GM12878 (cell line): Measurements from ENCODE around the gene KIAA1671. TPM values are rescaled to one million over a fixed set of nuclear protein-coding genes. Genes with fewer than 3 reads are reported as not detected.

Source experiments
- ATAC-seq: fragments of 200-7000 bp; cut with Tn5 transposase; 3 replicates; pipeline ENCODE4 v1.9.1; 2020; ENCODE audit warnings: mild to moderate bottlenecking, moderate library complexity
- BruUV-seq: library from RNA; stranded (reverse); fragments of 400-500 nt; replicated peaks from 2 replicates; lab custom pipeline; 2021; lab: Mats Ljungman, UMichigan
- CTCF ChIA-PET: fragments of 300-600 bp; sonication (Branson Sonifier 250); formaldehyde crosslinking; extraction: SDS; loops from one replicate; lab custom pipeline; 2021; ENCODE audit warnings: inconsistent platforms; lab: Yijun Ruan, JAX
- POLR2A ChIA-PET: fragments of 350-600 bp; formaldehyde crosslinking; extraction: SDS; loops from one replicate; lab custom pipeline; 2021; ENCODE audit warnings: inconsistent platforms; lab: Charles Lee
- RAD21 ChIA-PET: fragments of 300-600 bp; sonication (Branson Sonifier 250); formaldehyde crosslinking; loops from one replicate; lab custom pipeline; 2023; ENCODE audit warnings: antibody characterized with exemption; ENCODE audit not compliant: unreplicated experiment; lab: Charles Lee
- SMC1A ChIA-PET: fragments of 300-600 bp; sonication (Branson Sonifier 250); formaldehyde crosslinking; loops from one replicate; lab custom pipeline; 2023; ENCODE audit not compliant: unreplicated experiment, uncharacterized antibody; lab: Charles Lee
- DNase-seq: peaks from one replicate; pipeline ENCODE4 v3.0.0-alpha.2; 2011; ENCODE audit warnings: low read depth, low spot score
- FAIRE-seq: peaks from 3 replicates; lab custom pipeline; 2011; peaks lifted over from hg19 to GRCh38; lab: Jason Lieb, UNC
- H2AFZ ChIP-seq: 2 replicates; pipeline ENCODE4 v1.6.0; 2011; ENCODE audit warnings: low read depth, low read length, control low read depth; ENCODE audit not compliant: control insufficient read depth
- H3K27ac ChIP-seq: 2 replicates; pipeline ENCODE4 v1.5.1; 2011; ENCODE audit warnings: control low read depth; ENCODE audit not compliant: control insufficient read depth, insufficient read depth
- H3K27me3 ChIP-seq, 2 experiments: replicated peaks in 1 of 2; 2 replicates each; pipeline versions ENCODE4 v1.6.0 to v1.6.1; 2011; ENCODE audit warnings: low read length in 1 of 2; ENCODE audit not compliant: control insufficient read depth in 2 of 2, insufficient read depth in 2 of 2
- H3K36me3 ChIP-seq, 2 experiments: 2 replicates each; pipeline ENCODE4 v1.5.1; 2011; ENCODE audit warnings: low read length in 1 of 2; ENCODE audit not compliant: control insufficient read depth in 2 of 2, insufficient read depth in 2 of 2
- H3K4me1 ChIP-seq: 2 replicates; pipeline ENCODE4 v1.6.1; 2011; ENCODE audit warnings: mild to moderate bottlenecking, low read length, moderate library complexity, mixed read lengths; ENCODE audit not compliant: control insufficient read depth, insufficient read depth
- H3K4me2 ChIP-seq: 2 replicates; pipeline ENCODE4 v1.6.0; 2011; ENCODE audit warnings: control low read depth; ENCODE audit not compliant: control insufficient read depth, insufficient read depth
- H3K4me3 ChIP-seq: fragments of 200-600 bp; sonication (generic); 2 replicates; pipeline ENCODE4 v1.5.1; 2016
- H3K79me2 ChIP-seq: 2 replicates; pipeline ENCODE4 v1.6.0; 2011; ENCODE audit warnings: low read length; ENCODE audit not compliant: control insufficient read depth, insufficient read depth
- H3K9ac ChIP-seq: 2 replicates; pipeline ENCODE4 v1.8.0; 2011; ENCODE audit warnings: low read length, control low read depth, mixed read lengths; ENCODE audit not compliant: control insufficient read depth, insufficient read depth
- H3K9me3 ChIP-seq: replicated peaks from 3 replicates; pipeline ENCODE4 v1.5.1; 2011; ENCODE audit warnings: mild to moderate bottlenecking, low read length; ENCODE audit not compliant: control insufficient read depth, insufficient read depth
- H4K20me1 ChIP-seq: 2 replicates; pipeline ENCODE4 v1.6.0; 2011; ENCODE audit not compliant: control insufficient read depth, insufficient read depth
- CBX3 ChIP-seq: fragments of 200-600 bp; sonication (generic); IDR thresholded peaks from 2 replicates; pipeline ENCODE4 v1.6.1; 2016; ENCODE audit warnings: low read depth, borderline replicate concordance
- EZH2 ChIP-seq: IDR thresholded peaks from 2 replicates; pipeline ENCODE4 v1.6.1; 2012; ENCODE audit warnings: low read depth, mild to moderate bottlenecking, control low read depth, inconsistent platforms, low read length, borderline replicate concordance; ENCODE audit not compliant: control insufficient read depth
- KLF5 ChIP-seq: fragments of 450-650 bp; IDR thresholded peaks from 2 replicates; pipeline ENCODE4 v1.6.1; 2014; ENCODE audit warnings: mild to moderate bottlenecking; ENCODE audit not compliant: partially characterized antibody
- SP1 ChIP-seq: IDR thresholded peaks from one replicate; pipeline ENCODE4 v1.6.1; 2011; ENCODE audit warnings: low read depth, low read length
- SUPT20H ChIP-seq: IDR thresholded peaks from 2 replicates; pipeline ENCODE4 v1.6.1; 2011; ENCODE audit warnings: low read depth, mild to moderate bottlenecking, low read length, moderate library complexity, borderline replicate concordance; ENCODE audit not compliant: control insufficient read depth
- ZNF622 ChIP-seq: fragments of 450-650 bp; IDR thresholded peaks from 2 replicates; pipeline ENCODE4 v1.6.1; 2017; ENCODE audit warnings: mild to moderate bottlenecking, inconsistent platforms
- ZZZ3 ChIP-seq: IDR thresholded peaks from 2 replicates; pipeline ENCODE4 v1.6.1; 2011; ENCODE audit warnings: low read depth; ENCODE audit not compliant: control insufficient read depth, insufficient read length
- WGBS: methylation state at CpG from one replicate; pipeline ENCODE4 v1.1.6; 2016; ENCODE audit warnings: low lambda C conversion rate; ENCODE audit not compliant: insufficient replicate concordance, insufficient coverage; ENCODE audit errors: missing lambda C conversion rate; 5-methylcytosine and 5-hydroxymethylcytosine counted together
- in situ Hi-C: fragments of 300-500 bp; cut with MboI; formaldehyde crosslinking; loops from 9 replicates; pipeline ENCODE4 v1.14.3; 2018; ENCODE audit warnings: mixed read lengths
- intact Hi-C: fragments of 100-400 bp; cut with micrococcal nuclease; formaldehyde crosslinking; loops from one replicate; pipeline ENCODE4 v1.14.2; 2022; ENCODE audit not compliant: unreplicated experiment
- polyA plus RNA-seq, 11 experiments: library from polyadenylated mRNA; depleted of rRNA in 4 of 11; unstranded in 6 of 11; stranded (reverse) in 5 of 11; fragments of >200 nt; fragmentation: Nextera tagmentation in 4 of 11; fragmentation: Illumina TruSeq in 1 of 11; extraction: Ambion mirVana in 4 of 11; extraction: Trizol in 1 of 11; gene quantifications; 1 replicate in 1 of 11; 2 replicates in 10 of 11; pipeline versions ENCODE4 v1.2.1 to v1.2.3, GENCODE V29; 2011 to 2016; ENCODE audit warnings: inconsistent platforms in 2 of 11, missing spikeins in 2 of 11, low read depth in 1 of 11
- total RNA-seq, 4 experiments: library from RNA; depleted of rRNA in 3 of 4; stranded (reverse); fragments of >200 nt in 3 of 4; fragmentation: Illumina TruSeq in 1 of 4; extraction: Trizol in 1 of 4; gene quantifications; 2 replicates each; pipeline versions ENCODE4 v1.2.1 to v1.2.3, GENCODE V29; 2013 to 2021
- TF ChIP-seq, protein P1 (sequence below): fragments of 450-650 bp; IDR thresholded peaks from 2 replicates; pipeline ENCODE4 v1.6.1; 2017; ENCODE audit warnings: borderline replicate concordance
- TF ChIP-seq, protein P2 (sequence below): IDR thresholded peaks from 2 replicates; pipeline ENCODE4 v1.6.1; 2011; ENCODE audit warnings: borderline replicate concordance, low read depth, mild to moderate bottlenecking, moderate library complexity, mixed read lengths, low read length; ENCODE audit not compliant: insufficient read depth; ENCODE audit errors: extremely low read length
- TF ChIP-seq, protein P3 (sequence below): fragments of 450-650 bp; IDR thresholded peaks from 2 replicates; pipeline ENCODE4 v1.6.1; 2016; ENCODE audit warnings: mild to moderate bottlenecking, moderate library complexity, borderline replicate concordance

Gene KIAA1671
- total and polyA plus RNA-seq, 10 of the 15 experiments (the other 5 are each of a cell fraction or from before 2014, with no cell fraction given): 0.05 to 2.7 (median 0.33) TPM

DNA sequence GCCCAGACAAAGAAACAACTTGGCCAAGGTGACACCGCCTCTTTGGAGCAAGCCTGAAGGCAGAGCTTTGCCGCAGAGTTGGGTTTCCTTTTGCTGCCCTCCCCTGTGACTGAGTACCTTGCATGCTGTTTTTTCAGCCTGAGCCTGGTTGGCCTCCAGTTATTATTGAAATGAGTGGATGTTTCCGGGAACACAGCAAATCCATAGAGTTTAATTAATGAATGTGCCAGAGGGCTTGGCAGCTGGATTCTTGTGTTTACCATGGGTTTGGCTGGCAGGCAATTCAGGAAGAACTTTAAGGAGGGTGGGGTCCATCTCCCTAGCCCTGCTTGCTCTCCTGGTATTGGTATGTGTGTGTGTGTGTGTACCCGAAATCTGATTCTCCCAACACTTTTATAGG lies 181.5 kb downstream of the KIAA1671 start:
- no TSS peak for BruUV-seq
- H3K27ac ChIP-seq: no peak overlapping the region
- POLR2A ChIA-PET: no interaction called here
- H3K79me2 ChIP-seq: no peaks in the 10 kb centered on the region
- H4K20me1 ChIP-seq: no peaks in the 10 kb centered on the region
- H3K27me3 ChIP-seq: no peaks in the 10 kb centered on the region
- SMC1A ChIA-PET: interaction anchor here (1.1 to 1.4 kb wide), 2 partner anchors 47 to 52 kb away, joined by 3 read pairs; no protein-coding TSS in a partner anchor
- H3K4me2 ChIP-seq: no peak overlapping the region
- CTCF ChIA-PET: interaction anchor here (1.0 to 8.9 kb wide), 2 partner anchors 37 to 54 kb away, joined by 4 to 44 read pairs; no protein-coding TSS in a partner anchor
- 33% methylated on average over 4 of the region's 4 CpGs for WGBS
- no peaks in the 10 kb centered on the region for H3K36me3 ChIP-seq
- TF ChIP-seq, protein P1, sequence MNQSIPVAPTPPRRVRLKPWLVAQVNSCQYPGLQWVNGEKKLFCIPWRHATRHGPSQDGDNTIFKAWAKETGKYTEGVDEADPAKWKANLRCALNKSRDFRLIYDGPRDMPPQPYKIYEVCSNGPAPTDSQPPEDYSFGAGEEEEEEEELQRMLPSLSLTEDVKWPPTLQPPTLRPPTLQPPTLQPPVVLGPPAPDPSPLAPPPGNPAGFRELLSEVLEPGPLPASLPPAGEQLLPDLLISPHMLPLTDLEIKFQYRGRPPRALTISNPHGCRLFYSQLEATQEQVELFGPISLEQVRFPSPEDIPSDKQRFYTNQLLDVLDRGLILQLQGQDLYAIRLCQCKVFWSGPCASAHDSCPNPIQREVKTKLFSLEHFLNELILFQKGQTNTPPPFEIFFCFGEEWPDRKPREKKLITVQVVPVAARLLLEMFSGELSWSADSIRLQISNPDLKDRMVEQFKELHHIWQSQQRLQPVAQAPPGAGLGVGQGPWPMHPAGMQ: no peak
- no peak for TF ChIP-seq ZZZ3
- TF ChIP-seq SP1: no peak
- TF ChIP-seq EZH2: no peak
- TF ChIP-seq, all 136 proteins: peak for 0
- RAD21 ChIA-PET: interaction anchor here (1.1 to 1.2 kb wide), 2 partner anchors 48 to 63 kb away, joined by 3 to 4 read pairs; no protein-coding TSS in a partner anchor
- no peaks in the 10 kb centered on the region for H3K9me3 ChIP-seq
- intact Hi-C loops: loop anchor here (5.0 kb wide), 1 partner anchor 38 kb away; no protein-coding TSS in a partner anchor
- in situ Hi-C loops: no loop called here
- no peak overlapping the region for H2AFZ ChIP-seq
- FAIRE-seq: no peak
- H3K4me1 ChIP-seq: no peaks in the 10 kb centered on the region
- H3K4me3 ChIP-seq: no peak overlapping the region
- DNase-seq: no peak
- no peak for ATAC-seq
- H3K9ac ChIP-seq: no peak overlapping the region

DNA sequence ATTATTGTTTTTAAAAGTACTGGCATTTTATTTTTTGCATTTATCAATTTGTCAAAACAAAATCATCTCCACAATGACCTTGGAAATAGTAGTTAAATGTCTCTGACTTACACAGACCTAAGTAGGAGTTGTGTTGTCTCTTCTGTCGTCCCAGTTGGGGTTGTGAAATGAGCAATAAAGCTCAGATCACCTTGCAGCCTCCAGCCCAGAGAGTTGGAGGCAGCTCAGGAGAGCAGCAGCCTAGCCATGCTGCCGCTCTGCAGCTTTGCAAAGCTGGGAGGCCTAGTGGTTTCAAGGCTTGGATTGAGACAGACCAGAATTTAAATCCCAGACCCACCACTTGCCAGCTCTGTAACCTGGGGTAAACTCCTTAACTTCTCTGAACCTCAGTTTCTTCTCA lies 181.9 kb downstream of the KIAA1671 start:
- POLR2A ChIA-PET: interaction anchor here (1.2 kb wide), 1 partner anchor 23 kb away, joined by 3 read pairs; no protein-coding TSS in a partner anchor
- Histone ChIP-seq H3K9me3 (no peaks in the 10 kb centered on the region), H3K36me3 (no peaks in the 10 kb centered on the region), H3K4me2 (no peak overlapping the region), H3K27me3 (no peaks in the 10 kb centered on the region), H2AFZ (no peak overlapping the region), H3K9ac (no peak overlapping the region), H3K27ac (no peak overlapping the region), H3K4me3 (no peak overlapping the region), H3K79me2 (no peaks in the 10 kb centered on the region), H3K4me1 (no peaks in the 10 kb centered on the region), H4K20me1 (no peaks in the 10 kb centered on the region)
- SMC1A ChIA-PET: interaction anchor here (1.4 kb wide), 1 partner anchor 48 kb away, joined by 3 read pairs; no protein-coding TSS in a partner anchor
- 0% methylated on average over 2 of the region's 2 CpGs for WGBS
- ATAC-seq (no peak), DNase-seq (no peak), FAIRE-seq (no peak)
- intact Hi-C loops: loop anchor here (5.0 kb wide), 1 partner anchor 38 kb away; no protein-coding TSS in a partner anchor
- no TSS peak for BruUV-seq
- CTCF ChIA-PET: interaction anchor here (1.0 to 8.9 kb wide), 3 partner anchors 22 to 55 kb away, joined by 4 to 44 read pairs (median 9); no protein-coding TSS in a partner anchor
- in situ Hi-C loops: no loop called here
- RAD21 ChIA-PET: no interaction called here
- TF ChIP-seq SUPT20H: no peak
- no peak for TF ChIP-seq KLF5
- TF ChIP-seq, protein P2, sequence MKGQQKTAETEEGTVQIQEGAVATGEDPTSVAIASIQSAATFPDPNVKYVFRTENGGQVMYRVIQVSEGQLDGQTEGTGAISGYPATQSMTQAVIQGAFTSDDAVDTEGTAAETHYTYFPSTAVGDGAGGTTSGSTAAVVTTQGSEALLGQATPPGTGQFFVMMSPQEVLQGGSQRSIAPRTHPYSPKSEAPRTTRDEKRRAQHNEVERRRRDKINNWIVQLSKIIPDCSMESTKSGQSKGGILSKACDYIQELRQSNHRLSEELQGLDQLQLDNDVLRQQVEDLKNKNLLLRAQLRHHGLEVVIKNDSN: no peak
- TF ChIP-seq ZNF622: no peak
- TF ChIP-seq CBX3: no peak
- TF ChIP-seq, protein P3, sequence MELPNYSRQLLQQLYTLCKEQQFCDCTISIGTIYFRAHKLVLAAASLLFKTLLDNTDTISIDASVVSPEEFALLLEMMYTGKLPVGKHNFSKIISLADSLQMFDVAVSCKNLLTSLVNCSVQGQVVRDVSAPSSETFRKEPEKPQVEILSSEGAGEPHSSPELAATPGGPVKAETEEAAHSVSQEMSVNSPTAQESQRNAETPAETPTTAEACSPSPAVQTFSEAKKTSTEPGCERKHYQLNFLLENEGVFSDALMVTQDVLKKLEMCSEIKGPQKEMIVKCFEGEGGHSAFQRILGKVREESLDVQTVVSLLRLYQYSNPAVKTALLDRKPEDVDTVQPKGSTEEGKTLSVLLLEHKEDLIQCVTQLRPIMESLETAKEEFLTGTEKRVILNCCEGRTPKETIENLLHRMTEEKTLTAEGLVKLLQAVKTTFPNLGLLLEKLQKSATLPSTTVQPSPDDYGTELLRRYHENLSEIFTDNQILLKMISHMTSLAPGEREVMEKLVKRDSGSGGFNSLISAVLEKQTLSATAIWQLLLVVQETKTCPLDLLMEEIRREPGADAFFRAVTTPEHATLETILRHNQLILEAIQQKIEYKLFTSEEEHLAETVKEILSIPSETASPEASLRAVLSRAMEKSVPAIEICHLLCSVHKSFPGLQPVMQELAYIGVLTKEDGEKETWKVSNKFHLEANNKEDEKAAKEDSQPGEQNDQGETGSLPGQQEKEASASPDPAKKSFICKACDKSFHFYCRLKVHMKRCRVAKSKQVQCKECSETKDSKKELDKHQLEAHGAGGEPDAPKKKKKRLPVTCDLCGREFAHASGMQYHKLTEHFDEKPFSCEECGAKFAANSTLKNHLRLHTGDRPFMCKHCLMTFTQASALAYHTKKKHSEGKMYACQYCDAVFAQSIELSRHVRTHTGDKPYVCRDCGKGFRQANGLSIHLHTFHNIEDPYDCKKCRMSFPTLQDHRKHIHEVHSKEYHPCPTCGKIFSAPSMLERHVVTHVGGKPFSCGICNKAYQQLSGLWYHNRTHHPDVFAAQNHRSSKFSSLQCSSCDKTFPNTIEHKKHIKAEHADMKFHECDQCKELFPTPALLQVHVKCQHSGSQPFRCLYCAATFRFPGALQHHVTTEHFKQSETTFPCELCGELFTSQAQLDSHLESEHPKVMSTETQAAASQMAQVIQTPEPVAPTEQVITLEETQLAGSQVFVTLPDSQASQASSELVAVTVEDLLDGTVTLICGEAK: no peak
